ENCODE data around the gene OR5AN1.

DNA sequence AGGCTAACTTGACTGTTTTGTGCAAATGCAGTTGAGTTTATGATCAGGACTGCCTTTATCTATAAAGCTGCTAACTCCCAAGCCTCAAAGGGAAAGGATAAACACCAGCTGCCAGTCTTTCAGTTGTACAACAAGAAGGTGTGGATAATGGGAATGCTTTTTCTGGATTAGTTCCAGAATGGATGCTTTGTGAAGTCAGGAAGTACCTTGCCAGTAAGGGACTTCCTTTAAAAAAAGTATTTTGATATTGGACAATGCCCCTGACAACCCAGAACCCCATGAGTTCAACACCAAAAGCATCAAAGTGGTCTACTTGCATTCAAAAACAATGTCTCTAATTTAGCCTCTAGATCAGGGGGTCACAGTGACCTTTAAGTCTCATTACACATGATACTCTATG lies 35.5 kb downstream of the OR5AN1 start:
- no peak for TF ChIP-seq HDGF (IDR thresholded peaks at IDR 0.05; ENCODE audit: borderline replicate concordance)
- no peak for TF ChIP-seq BHLHE40 (IDR thresholded peaks at IDR 0.05; ENCODE audit: borderline replicate concordance)
- TF ChIP-seq SUZ12 (IDR thresholded peaks at IDR 0.05) = no peak
- TF ChIP-seq FOXM1 (IDR thresholded peaks at IDR 0.05; ENCODE audit: borderline replicate concordance) = no peak
- TF ChIP-seq FOXK2 (IDR thresholded peaks at IDR 0.05) = no peak
- no peak for TF ChIP-seq NFRKB (IDR thresholded peaks at IDR 0.05)
- no peak for TF ChIP-seq SP1 (IDR thresholded peaks at IDR 0.05)
- no peak for TF ChIP-seq TARDBP (IDR thresholded peaks at IDR 0.05)
- TF ChIP-seq ZNF384 (IDR thresholded peaks at IDR 0.05) = no peak
- no peak for TF ChIP-seq FOXA1 (IDR thresholded peaks at IDR 0.05)
